Ascending aorta (tissue), 2 donors: Measurements from ENCODE around the gene TMTC4. TPM values are rescaled to one million over a fixed set of nuclear protein-coding genes. Genes with fewer than 3 reads are reported as not detected.

Source experiments
- DNase-seq, 2 donors: peaks; one replicate each; pipeline ENCODE4 v3.0.0-alpha.2; 2019; ENCODE audit warnings: low spot score in 2 of 2
- H3K27ac ChIP-seq, 2 donors: fragments of 200-600 bp; sonication (generic); one replicate each; pipeline ENCODE4 v1.5.1; 2016 to 2017; ENCODE audit warnings: mild to moderate bottlenecking in 1 of 2
- H3K27me3 ChIP-seq: fragments of 200-600 bp; sonication (generic); one replicate; pipeline ENCODE4 v1.5.1; 2017
- H3K36me3 ChIP-seq, 2 donors: fragments of 200-600 bp; sonication (generic); one replicate each; pipeline ENCODE4 v1.5.1; 2016
- H3K4me1 ChIP-seq, 2 donors: fragments of 200-600 bp; sonication (generic); one replicate each; pipeline ENCODE4 v1.5.1; 2016 to 2017; ENCODE audit warnings: mild to moderate bottlenecking in 1 of 2
- H3K4me3 ChIP-seq, 2 donors: fragments of 200-600 bp; sonication (generic); one replicate each; pipeline ENCODE4 v1.5.1; 2016 to 2017; ENCODE audit warnings: mild to moderate bottlenecking in 1 of 2
- H3K9me3 ChIP-seq, 2 donors: fragments of 200-600 bp; sonication (generic); one replicate each; pipeline ENCODE4 v1.5.1; 2016
- intact Hi-C: fragments of 100-400 bp; cut with DNase I; formaldehyde crosslinking; loops from one replicate; pipeline ENCODE4 v1.15.1; 2023
- total RNA-seq: library from RNA; depleted of rRNA; stranded (reverse); fragments of >200 nt; gene quantifications from one replicate; pipeline ENCODE4 v1.1.0, GENCODE V29; 2016
- TF ChIP-seq, protein P1 (sequence below), 3 experiments: fragments of 200-600 bp in 2 of 3; fragments of 450-650 bp in 1 of 3; sonication (generic) in 2 of 3; IDR thresholded peaks; one replicate each; pipeline ENCODE4 v1.5.1; 2016 to 2019; ENCODE audit warnings: antibody characterized with exemption in 3 of 3, mild to moderate bottlenecking in 1 of 3, moderate library complexity in 1 of 3

TMTC4 gene
- total RNA-seq, 1 donor from 2014 or later = 11.5 TPM

DNA sequence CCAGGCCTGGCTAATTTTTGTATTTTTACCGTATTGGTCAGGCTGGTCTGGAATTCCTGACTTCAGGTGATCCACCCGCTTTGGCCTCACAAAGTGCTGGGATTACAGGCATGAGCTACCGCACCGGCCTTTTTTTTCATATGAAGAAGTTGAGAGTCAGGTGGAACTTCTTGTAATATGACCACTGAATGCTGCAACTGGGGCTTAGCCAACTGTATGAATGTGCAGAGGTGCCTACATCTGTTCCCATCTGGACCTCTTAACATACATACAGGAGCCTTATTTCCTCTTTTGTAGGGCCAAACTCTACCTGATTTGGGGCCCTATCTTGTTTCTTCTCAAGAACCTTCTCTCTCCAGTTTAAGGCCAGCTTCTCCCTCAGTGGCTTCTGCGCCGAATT, 74.1 kb downstream of the TMTC4 start:
- Histone ChIP-seq H3K27ac (no peak overlapping the region), H3K4me1 (no peaks in the 10 kb centered on the region), H3K4me3 (no peak overlapping the region), H3K27me3 (no peaks in the 10 kb centered on the region), H3K9me3 (no peaks in the 10 kb centered on the region), H3K36me3 (no peaks in the 10 kb centered on the region)
- TF ChIP-seq, protein P1, sequence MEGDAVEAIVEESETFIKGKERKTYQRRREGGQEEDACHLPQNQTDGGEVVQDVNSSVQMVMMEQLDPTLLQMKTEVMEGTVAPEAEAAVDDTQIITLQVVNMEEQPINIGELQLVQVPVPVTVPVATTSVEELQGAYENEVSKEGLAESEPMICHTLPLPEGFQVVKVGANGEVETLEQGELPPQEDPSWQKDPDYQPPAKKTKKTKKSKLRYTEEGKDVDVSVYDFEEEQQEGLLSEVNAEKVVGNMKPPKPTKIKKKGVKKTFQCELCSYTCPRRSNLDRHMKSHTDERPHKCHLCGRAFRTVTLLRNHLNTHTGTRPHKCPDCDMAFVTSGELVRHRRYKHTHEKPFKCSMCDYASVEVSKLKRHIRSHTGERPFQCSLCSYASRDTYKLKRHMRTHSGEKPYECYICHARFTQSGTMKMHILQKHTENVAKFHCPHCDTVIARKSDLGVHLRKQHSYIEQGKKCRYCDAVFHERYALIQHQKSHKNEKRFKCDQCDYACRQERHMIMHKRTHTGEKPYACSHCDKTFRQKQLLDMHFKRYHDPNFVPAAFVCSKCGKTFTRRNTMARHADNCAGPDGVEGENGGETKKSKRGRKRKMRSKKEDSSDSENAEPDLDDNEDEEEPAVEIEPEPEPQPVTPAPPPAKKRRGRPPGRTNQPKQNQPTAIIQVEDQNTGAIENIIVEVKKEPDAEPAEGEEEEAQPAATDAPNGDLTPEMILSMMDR (IDR thresholded peaks at IDR 0.05) = no peak
- no peak for DNase-seq
- intact Hi-C loops = no loop called here

DNA sequence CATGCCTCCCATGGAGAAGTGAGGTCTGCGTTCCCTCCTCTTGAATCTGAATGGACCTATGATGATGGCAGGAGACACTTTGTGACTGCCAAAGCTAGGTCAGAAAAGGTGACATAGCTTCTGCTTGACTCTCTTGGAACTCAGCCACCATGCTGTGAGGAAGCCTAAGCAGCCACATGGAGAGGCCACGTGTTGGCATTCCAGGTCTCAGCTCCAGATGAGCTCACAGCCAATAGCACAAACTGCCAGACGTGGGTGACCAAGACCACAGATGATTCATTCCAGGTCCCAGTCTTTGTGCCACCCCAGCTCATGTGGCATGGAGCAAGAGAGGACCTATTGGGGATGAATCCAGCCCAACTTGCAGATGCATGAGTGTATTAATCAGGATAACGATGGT, 77.3 kb downstream of the TMTC4 start:
- H3K27ac ChIP-seq = no peak overlapping the region
- no peaks in the 10 kb centered on the region for H3K9me3 ChIP-seq
- DNase-seq = no peak
- H3K4me3 ChIP-seq = no peak overlapping the region
- H3K4me1 ChIP-seq = no peaks in the 10 kb centered on the region
- no peaks in the 10 kb centered on the region for H3K36me3 ChIP-seq
- TF ChIP-seq, protein P1 (IDR thresholded peaks at IDR 0.05) = no peak
- intact Hi-C loops = no loop called here
- H3K27me3 ChIP-seq = no peaks in the 10 kb centered on the region

DNA sequence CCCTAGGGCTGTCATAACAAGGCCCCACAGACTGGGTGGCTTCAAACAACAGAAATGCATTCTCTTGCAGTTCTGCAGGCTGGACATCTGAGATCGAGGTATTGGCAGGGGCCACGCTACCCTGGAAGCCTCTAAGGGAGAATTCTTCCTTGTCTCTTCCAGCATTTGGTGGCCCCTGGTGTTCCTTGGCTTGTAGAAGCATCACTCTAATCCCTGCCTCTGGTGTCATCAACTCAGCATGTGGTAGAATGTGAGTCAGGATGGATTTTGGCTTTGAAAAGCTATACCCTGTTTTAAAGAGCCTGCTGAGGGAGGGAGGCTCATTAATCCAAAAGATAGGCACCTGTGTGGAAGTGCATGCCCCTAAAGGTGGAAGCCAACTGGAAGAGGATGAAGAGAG, 78.1 kb downstream of the TMTC4 start:
- no peak for DNase-seq
- H3K27me3 ChIP-seq = no peaks in the 10 kb centered on the region
- no peak overlapping the region for H3K27ac ChIP-seq
- H3K36me3 ChIP-seq = no peaks in the 10 kb centered on the region
- intact Hi-C loops = no loop called here
- H3K4me3 ChIP-seq = no peak overlapping the region
- H3K4me1 ChIP-seq = no peaks in the 10 kb centered on the region
- H3K9me3 ChIP-seq = no peaks in the 10 kb centered on the region
- TF ChIP-seq, protein P1 (IDR thresholded peaks at IDR 0.05) = no peak

DNA sequence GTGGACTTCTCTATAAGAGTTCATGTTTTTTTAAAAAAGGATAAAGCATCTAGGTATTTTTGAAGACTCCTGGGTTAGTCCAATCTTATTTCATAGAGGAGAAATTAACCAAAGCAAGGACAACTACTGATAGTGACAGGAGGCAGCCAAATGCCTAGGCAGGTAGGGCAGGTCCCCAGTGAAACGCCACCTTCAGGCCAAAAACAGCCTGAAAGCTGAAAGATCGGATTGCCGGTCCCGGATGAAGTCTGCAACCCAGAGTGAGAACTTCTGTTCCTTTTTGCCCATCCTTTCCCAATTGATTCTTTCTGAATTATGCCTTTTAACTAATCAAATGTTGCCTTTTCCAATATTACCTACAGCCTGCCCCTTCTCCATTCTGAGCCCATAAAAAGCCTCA, 79.9 kb downstream of the TMTC4 start:
- intact Hi-C loops = no loop called here
- H3K36me3 ChIP-seq = no peaks in the 10 kb centered on the region
- H3K4me1 ChIP-seq = no peaks in the 10 kb centered on the region
- H3K9me3 ChIP-seq = no peaks in the 10 kb centered on the region
- H3K27ac ChIP-seq = no peak overlapping the region
- H3K27me3 ChIP-seq = no peaks in the 10 kb centered on the region
- DNase-seq = no peak
- TF ChIP-seq, protein P1 (IDR thresholded peaks at IDR 0.05) = no peak
- no peak overlapping the region for H3K4me3 ChIP-seq

DNA sequence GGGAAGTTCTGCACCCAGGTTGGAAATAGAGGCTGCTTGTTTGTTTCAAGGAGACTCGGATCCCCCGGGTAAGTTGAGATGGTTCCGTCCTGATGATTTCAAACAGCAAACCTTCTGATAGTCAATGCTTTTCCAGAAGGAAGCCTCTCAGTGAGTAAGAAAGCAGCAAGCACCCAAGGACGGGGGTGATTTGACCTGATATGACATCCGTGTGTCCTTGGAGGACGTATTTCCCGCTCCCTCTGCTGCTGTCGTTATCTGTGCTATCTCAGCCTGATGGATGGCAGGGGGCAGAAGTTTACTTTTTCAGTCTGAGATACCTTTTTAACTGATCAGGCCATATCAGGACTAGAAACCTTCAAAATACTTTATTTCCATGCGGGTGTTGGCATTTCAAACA, 80.3 kb downstream of the TMTC4 start:
- Histone ChIP-seq H3K4me3 (no peak overlapping the region), H3K27ac (no peak overlapping the region), H3K27me3 (no peaks in the 10 kb centered on the region), H3K4me1 (no peaks in the 10 kb centered on the region), H3K36me3 (no peaks in the 10 kb centered on the region), H3K9me3 (no peaks in the 10 kb centered on the region)
- intact Hi-C loops = no loop called here
- DNase-seq = no peak
- TF ChIP-seq, protein P1 (IDR thresholded peaks at IDR 0.05) = no peak

DNA sequence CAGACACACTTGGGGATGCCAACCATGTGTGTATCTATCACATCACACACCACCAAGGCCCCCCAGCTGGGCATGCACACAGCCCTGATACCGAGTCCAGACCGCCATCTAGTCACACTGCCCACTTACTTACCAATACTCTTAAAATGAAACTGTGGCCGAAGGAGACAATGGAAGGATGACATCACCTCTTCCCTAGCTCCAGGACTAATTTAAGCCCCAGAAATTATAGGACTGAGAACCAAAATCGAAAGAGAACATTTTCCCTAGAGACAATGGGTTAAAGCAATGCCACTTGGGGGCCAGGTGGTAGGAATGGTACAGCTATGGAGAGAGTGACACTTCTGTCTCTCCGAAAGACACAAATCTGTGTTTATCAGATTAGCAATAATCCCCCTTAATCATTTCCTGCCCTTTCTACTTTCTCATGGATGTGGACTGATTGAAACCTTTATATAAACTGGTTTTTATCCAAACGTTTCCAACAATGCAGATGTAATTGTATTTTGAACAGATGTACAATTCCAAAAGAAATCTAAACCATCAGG, 85.3 kb downstream of the TMTC4 start:
- H3K4me3 ChIP-seq = peak overlapping the region; percentile 88 to 96
- H3K36me3 ChIP-seq = no peaks in the 10 kb centered on the region
- no peaks in the 10 kb centered on the region for H3K27me3 ChIP-seq
- H3K27ac ChIP-seq = no peak overlapping the region
- TF ChIP-seq, protein P1 (IDR thresholded peaks at IDR 0.05) = no peak
- H3K4me1 ChIP-seq = peaks cover 0 to 9% of the 10 kb centered on the region in 2 donors
- intact Hi-C loops = no loop called here
- H3K9me3 ChIP-seq = no peaks in the 10 kb centered on the region
- no peak for DNase-seq
